ENCODE measurements around the gene TYMP.

TYMP gene

GRCh38 chr22:50507421-50507990 is 22.3 kb downstream of the TYMP start, which contains the start of gene LMF2:
TSS of gene LMF2 (minus strand) at chr22:50507702. CDS start at chr22:50507675, 27 bp downstream.
- no peaks in the 10 kb centered on the region for H3K9me3 Mint-ChIP-seq
- peaks cover 5% of the 10 kb centered on the region for H3K36me3 Mint-ChIP-seq (ENCODE audit: low read depth)
- peak within 1 kb of the TSS; percentile 95 to 97 (median 96) for H3K4me3 Mint-ChIP-seq
- peak within 1 kb of the TSS; percentile 81 to 96 (median 91) for H3K27ac Mint-ChIP-seq
- H3K27me3 Mint-ChIP-seq (ENCODE audit: low read depth): no peaks in the 10 kb centered on the region
- TF ChIP-seq CTCF (IDR thresholded peaks at IDR 0.05; ENCODE audit: unreplicated experiment in 3 of 3): no peak
- H3K4me1 Mint-ChIP-seq: peaks cover 12% of the 10 kb centered on the region

- peak overlapping the region; percentile 37 to 75 (median 63) for H3K27ac Mint-ChIP-seq
- H3K27me3 Mint-ChIP-seq (ENCODE audit: low read depth): no peaks in the 10 kb centered on the region
- TF ChIP-seq CTCF (IDR thresholded peaks at IDR 0.05; ENCODE audit: unreplicated experiment in 3 of 3): no peak
- H3K36me3 Mint-ChIP-seq (ENCODE audit: low read depth): no peaks in the 10 kb centered on the region
- peaks cover 12% of the 10 kb centered on the region for H3K4me1 Mint-ChIP-seq
- peak overlapping the region; percentile 93 to 97 (median 94) for H3K4me3 Mint-ChIP-seq
- no peaks in the 10 kb centered on the region for H3K9me3 Mint-ChIP-seq
Measured at GRCh38 chr22:50506611-50507420, 23.0 kb downstream of the TYMP start.

DNA sequence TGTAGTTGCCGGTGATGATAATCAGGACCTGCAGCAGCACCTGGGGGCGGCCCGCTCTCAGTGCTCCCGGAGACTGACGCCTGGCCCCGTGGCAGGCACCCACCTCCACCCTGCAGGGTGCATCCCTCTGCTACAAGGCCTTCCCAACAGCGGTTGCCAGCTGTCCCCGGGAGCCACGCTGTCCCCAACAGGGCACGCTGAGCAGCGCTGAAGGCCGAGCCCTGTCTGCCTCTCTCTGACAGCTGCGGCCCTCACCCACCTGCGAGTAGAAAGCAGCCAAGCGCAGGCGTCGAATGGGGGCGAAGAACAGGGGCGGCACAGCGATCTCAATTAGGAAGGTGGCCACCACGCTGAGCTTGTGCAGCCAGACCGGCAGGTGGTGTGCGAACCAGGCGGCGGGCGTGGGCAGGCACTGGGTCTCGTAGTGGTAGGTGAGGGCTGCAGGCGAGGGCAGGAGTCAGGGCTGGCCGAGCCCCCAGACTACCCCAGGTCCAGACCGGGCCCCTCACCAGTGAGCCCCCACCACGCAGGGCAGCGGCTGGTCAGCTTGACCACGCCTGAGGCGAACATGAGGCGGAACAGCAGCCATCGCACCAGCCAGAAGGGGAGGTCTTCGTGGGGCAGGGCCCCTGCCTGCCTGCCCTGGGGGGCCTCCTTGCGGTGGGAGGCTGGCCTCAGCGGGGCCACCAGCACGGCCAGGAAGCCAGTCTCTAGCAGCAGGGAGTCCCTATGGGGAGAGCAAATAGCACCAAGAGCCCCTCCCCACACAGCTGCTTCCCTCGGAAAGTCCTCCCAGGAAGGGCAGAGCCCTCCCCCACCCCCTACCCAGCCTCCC is 23.8 kb downstream of the TYMP start:
- Mint-ChIP-seq H3K4me3 (peak overlapping the region; percentile 93 to 97 (median 94)), H3K36me3 (ENCODE audit: low read depth) (no peaks in the 10 kb centered on the region), H3K27me3 (ENCODE audit: low read depth) (no peaks in the 10 kb centered on the region), H3K27ac (no peak overlapping the region), H3K4me1 (peaks cover 12% of the 10 kb centered on the region), H3K9me3 (no peaks in the 10 kb centered on the region)
- TF ChIP-seq CTCF (IDR thresholded peaks at IDR 0.05; ENCODE audit: unreplicated experiment in 3 of 3): no peak

GRCh38 chr22:50505276-50505775 is 24.5 kb downstream of the TYMP start:
- H3K36me3 Mint-ChIP-seq (ENCODE audit: low read depth): no peaks in the 10 kb centered on the region
- peak overlapping the region in 2 of 3 experiments; percentile 21 to 41 for H3K4me3 Mint-ChIP-seq
- H3K27me3 Mint-ChIP-seq (ENCODE audit: low read depth): no peaks in the 10 kb centered on the region
- H3K9me3 Mint-ChIP-seq: no peaks in the 10 kb centered on the region
- TF ChIP-seq CTCF (IDR thresholded peaks at IDR 0.05; ENCODE audit: unreplicated experiment in 3 of 3): no peak
- H3K4me1 Mint-ChIP-seq: peaks cover 12% of the 10 kb centered on the region
- no peak overlapping the region for H3K27ac Mint-ChIP-seq

DNA sequence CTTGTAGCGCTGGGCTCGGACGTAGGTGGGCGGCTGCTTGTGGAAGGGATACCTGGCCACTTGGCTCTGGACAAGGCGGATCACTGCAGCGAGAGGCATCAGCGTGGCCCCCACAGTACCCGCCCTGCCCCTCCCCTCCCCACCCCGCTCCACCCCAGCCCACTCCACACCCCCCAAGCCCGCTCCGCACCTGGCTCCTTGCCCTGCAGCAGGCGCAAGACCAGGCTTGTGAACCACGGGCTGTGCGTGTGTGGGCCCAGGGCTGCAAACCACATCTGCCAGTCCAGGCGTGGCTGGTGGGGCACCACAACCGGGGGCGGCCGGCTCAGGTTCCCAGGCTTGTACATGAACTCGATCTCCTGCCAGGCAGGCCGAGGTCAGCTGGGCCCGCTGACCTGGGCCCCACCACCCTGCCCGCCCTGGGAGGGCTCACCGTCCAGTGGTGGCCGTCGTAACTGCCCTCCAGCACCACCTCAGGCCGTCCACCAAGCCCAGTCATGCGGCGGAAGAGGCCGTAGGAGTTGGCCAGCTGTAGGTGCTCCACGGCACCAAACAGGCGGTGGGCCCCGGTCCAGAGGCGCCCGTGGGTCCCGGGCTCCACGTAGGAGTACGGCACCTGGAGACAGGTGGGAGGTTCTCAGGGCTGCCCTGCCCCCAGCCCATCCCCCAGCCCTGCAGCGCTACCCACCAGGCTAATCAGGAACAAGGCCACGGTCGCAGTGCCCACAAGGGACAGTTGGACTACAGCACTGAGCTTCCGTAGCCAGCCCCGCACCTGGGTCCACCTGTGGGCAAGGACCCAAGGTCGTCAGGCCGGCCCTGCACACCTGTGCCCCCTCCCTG is 25.2 kb downstream of the TYMP start:
- no peaks in the 10 kb centered on the region for H3K9me3 Mint-ChIP-seq
- H3K4me3 Mint-ChIP-seq: no peak overlapping the region
- H3K27ac Mint-ChIP-seq: no peak overlapping the region
- TF ChIP-seq CTCF (IDR thresholded peaks at IDR 0.05; ENCODE audit: unreplicated experiment in 3 of 3): no peak
- no peaks in the 10 kb centered on the region for H3K27me3 Mint-ChIP-seq (ENCODE audit: low read depth)
- H3K4me1 Mint-ChIP-seq: peaks cover 11% of the 10 kb centered on the region
- no peaks in the 10 kb centered on the region for H3K36me3 Mint-ChIP-seq (ENCODE audit: low read depth)
